GM12891 (cell line): ENCODE results near the gene PCARE.

Experiments
- POLR2A ChIP-seq: IDR thresholded peaks from 2 replicates; pipeline ENCODE4 v1.6.1; 2011; ENCODE audit warnings: low read depth, low read length, control low read depth
- POLR2AphosphoS5 ChIP-seq: IDR thresholded peaks from 2 replicates; pipeline ENCODE4 v1.6.1; 2011; ENCODE audit warnings: low read depth, low read length, control low read depth
- POU2F2 ChIP-seq: IDR thresholded peaks from 2 replicates; pipeline ENCODE4 v1.6.1; 2011; ENCODE audit warnings: low read depth, mild to moderate bottlenecking, control low read depth, low read length, moderate library complexity
- SPI1 ChIP-seq: IDR thresholded peaks from 2 replicates; pipeline ENCODE4 v1.6.1; 2011; ENCODE audit warnings: low read depth, low read length, control low read depth
- TAF1 ChIP-seq: IDR thresholded peaks from 2 replicates; pipeline ENCODE4 v1.6.1; 2011; ENCODE audit warnings: low read depth, low read length, control low read depth

- TF ChIP-seq POLR2AphosphoS5 (no peak), POLR2A (no peak), TAF1 (no peak), SPI1 (no peak), POU2F2 (no peak)
Measured at GRCh38 chr2:29014331-29014730, 60.0 kb downstream of the PCARE start.
